Lower leg skin (tissue), 4 donors: ENCODE results near the gene TMIGD2. TPM values are rescaled to one million over a fixed set of nuclear protein-coding genes. Genes with fewer than 3 reads are reported as not detected.
A peak's percentile ranks its signal among the peaks of the same experiment; 100 is the strongest.

ENCODE experiments used
- DNase-seq, 2 donors: peaks; one replicate each; pipeline ENCODE4 v3.0.0-alpha.2; 2019; ENCODE audit warnings: low spot score in 2 of 2
- H3K4me3 ChIP-seq: fragments of 200-600 bp; sonication (generic); 2 replicates; pipeline ENCODE4 v1.5.1; 2017; ENCODE audit warnings: mild to moderate bottlenecking, low read depth; ENCODE audit not compliant: poor library complexity, severe bottlenecking
- POLR2A ChIP-seq, 2 donors: fragments of 450-650 bp; IDR thresholded peaks; one replicate each; pipeline ENCODE4 v1.6.1; 2016 to 2017; ENCODE audit warnings: antibody characterized with exemption in 2 of 2, mild to moderate bottlenecking in 1 of 2, moderate library complexity in 1 of 2
- WGBS, 2 donors: methylation state at CpG; one replicate each; pipeline ENCODE4 v1.1.5; 2018; 5-methylcytosine and 5-hydroxymethylcytosine counted together
- intact Hi-C: fragments of 100-400 bp; cut with DNase I; formaldehyde crosslinking; loops from one replicate; pipeline ENCODE4 v1.15.0; 2023; ENCODE audit warnings: low total_unique reads
- total RNA-seq, 4 donors: library from RNA; depleted of rRNA; stranded (reverse); fragments of >200 nt; gene quantifications; one replicate each; pipeline ENCODE4 v1.1.0, GENCODE V29; 2016
- TF ChIP-seq, protein P1 (sequence below), 3 donors: fragments of 450-650 bp; IDR thresholded peaks; one replicate each; pipeline ENCODE4 v1.5.1; 2016; ENCODE audit warnings: antibody characterized with exemption in 3 of 3, mild to moderate bottlenecking in 3 of 3, moderate library complexity in 2 of 3

Gene TMIGD2
- total RNA-seq, 4 donors from 2014 or later, result not detected

DNA sequence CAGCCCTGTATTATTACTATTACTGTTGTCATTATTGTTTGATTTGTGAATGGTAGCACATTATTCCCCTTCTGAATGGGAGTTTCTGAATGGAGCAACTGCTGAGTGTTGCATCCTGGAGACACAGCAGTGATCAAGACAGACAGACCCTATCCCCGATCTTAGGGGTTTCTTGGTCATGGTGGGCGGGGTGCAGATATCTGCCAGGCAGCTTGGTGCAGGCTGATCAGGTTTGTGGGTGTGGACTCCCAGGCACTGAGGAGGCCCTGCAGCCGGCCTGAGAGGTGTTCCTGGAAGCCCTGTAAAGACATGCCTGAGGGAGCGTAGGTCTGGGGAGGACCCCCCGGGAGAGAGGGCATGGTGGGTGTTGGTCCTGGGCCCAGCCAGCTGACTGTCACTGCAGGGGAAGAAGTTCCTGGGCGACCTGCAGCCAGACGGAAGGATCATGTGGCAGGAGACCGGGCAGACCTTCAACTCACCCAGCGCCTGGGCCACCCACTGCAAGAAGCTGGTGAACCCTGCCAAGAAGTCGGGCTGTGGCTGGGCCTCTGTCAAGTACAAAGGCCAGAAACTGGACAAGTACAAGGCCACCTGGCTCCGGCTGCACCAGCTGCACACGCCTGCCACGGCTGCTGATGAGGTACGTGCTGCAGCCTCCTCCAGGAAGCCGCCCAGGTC lies 43.3 kb upstream of the TMIGD2 start:
- TF ChIP-seq, protein P1, sequence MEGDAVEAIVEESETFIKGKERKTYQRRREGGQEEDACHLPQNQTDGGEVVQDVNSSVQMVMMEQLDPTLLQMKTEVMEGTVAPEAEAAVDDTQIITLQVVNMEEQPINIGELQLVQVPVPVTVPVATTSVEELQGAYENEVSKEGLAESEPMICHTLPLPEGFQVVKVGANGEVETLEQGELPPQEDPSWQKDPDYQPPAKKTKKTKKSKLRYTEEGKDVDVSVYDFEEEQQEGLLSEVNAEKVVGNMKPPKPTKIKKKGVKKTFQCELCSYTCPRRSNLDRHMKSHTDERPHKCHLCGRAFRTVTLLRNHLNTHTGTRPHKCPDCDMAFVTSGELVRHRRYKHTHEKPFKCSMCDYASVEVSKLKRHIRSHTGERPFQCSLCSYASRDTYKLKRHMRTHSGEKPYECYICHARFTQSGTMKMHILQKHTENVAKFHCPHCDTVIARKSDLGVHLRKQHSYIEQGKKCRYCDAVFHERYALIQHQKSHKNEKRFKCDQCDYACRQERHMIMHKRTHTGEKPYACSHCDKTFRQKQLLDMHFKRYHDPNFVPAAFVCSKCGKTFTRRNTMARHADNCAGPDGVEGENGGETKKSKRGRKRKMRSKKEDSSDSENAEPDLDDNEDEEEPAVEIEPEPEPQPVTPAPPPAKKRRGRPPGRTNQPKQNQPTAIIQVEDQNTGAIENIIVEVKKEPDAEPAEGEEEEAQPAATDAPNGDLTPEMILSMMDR (IDR thresholded peaks at IDR 0.05), result no peak
- TF ChIP-seq POLR2A (IDR thresholded peaks at IDR 0.05), result no peak
- intact Hi-C loops, result no loop called here
- 71 to 88% methylated on average over 13 to 14 of the region's 15 CpGs for WGBS, 2 donors
- no peak for DNase-seq
- H3K4me3 ChIP-seq, result no peak overlapping the region

DNA sequence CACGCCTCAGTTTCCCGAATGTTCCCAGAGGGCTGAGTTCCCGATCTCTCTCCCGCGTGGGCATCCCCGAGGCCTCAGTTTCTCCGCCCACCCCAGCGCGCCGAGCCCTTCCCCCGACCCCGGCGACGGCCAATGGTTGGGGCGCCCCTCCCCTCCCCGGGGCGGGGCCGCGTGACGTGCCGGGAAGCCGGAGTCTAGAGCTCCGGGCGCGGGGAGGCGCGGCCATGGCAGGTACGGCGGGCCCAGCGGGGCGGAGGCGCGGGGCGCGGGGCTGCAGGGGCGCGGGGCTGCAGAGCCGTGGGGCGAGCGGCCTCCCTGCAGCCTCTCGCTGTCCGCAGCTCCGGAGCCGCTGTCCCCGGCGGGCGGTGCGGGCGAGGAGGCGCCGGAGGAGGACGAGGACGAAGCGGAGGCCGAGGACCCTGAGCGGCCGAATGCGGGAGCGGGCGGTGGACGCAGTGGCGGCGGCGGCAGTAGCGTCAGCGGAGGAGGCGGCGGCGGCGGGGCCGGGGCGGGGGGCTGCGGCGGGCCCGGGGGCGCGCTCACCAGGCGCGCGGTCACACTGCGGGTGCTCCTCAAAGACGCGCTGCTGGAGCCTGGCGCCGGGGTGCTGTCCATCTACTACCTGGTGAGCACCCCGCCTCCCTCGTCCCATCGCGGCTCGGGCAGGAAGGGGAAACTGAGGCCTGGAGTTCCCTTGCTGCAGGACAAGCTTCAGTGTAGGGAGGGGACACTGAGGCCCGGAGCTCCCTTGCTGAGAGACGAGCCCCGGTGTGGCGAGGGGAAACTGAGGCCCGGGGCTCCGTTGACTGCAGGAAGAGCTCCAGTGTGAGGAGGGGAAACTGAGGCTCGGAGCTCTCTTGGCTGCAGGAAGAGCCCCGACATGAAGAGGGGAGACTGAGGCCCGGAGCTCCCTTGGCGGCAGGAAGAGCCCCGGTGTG lies 41.5 kb upstream of the TMIGD2 start, which contains the start of gene MPND:
Gene MPND, plus strand, starts transcription at position 193 of the 938 bp plus-strand sequence. Its CDS starts 32 bp downstream, at position 225.
- 9 to 11% methylated on average over 33 to 41 of the region's 101 CpGs for WGBS, 2 donors
- intact Hi-C loops, result no loop called here
- TF ChIP-seq POLR2A (IDR thresholded peaks at IDR 0.05), result no peak
- TF ChIP-seq, protein P1 (IDR thresholded peaks at IDR 0.05), result no peak
- H3K4me3 ChIP-seq, result peak within 1 kb of the TSS; percentile 64
- DNase-seq, result peak; percentile 90 to 98

DNA sequence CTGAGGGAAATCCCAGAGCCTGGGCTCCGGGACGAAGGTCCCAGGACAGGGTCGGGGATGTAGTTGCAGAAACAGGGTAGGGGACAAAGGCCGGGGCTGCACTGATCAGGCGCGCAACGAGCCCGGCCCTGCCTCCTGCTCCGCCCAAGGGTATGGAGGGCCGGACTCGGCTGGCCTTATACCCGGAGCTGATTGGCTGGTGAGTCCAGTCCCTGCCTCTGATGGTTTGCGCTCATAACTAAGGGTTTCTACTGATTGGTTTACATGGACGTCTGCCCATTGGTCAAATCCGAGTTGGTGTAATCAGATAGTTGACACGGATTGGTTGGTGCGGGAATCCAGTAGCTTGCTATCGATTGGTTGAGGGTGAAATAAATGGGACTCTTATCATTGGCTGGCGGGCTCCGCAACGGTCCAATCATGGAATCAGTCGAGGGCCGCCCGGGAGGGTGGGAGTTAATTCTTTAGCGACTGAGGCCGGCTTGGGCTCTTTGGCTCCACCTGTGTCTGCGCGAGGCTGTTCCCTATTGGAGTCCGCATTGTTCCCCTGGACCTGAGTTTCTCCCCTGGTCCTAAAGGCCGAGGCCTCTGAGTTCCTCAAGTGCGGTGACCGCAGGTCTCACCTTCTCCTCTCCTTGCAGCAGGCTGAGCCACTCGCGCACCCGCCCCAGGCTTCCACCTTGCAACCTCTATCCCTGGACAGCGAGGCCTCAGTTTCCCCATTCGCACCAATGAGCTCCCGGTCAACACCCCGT lies 40.6 kb upstream of the TMIGD2 start:
- TF ChIP-seq, protein P1 (IDR thresholded peaks at IDR 0.05), result no peak
- peak in 1 of 2 donors; percentile 66 for TF ChIP-seq POLR2A (IDR thresholded peaks at IDR 0.05)
- intact Hi-C loops, result no loop called here
- WGBS, 2 donors, result 0 to 1% methylated on average over 38 of the region's 39 CpGs
- peak overlapping the region; percentile 64 for H3K4me3 ChIP-seq
- peak; percentile 99 for DNase-seq

DNA sequence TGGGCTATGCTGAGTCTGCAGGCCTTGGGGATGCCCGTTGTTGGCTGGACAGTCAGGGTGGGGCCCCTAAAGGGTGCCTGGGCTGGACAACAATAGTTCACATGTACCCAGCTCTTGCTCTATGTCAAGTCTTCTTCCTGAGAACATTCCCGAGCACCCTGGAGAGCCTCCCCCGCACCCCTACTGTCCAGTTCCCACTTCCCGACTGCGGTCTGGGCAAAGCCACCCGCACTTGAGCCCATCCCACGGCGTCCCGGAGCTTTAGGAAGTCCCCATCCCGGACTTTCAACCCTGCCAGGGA lies 40.1 kb upstream of the TMIGD2 start:
- intact Hi-C loops, result no loop called here

DNA sequence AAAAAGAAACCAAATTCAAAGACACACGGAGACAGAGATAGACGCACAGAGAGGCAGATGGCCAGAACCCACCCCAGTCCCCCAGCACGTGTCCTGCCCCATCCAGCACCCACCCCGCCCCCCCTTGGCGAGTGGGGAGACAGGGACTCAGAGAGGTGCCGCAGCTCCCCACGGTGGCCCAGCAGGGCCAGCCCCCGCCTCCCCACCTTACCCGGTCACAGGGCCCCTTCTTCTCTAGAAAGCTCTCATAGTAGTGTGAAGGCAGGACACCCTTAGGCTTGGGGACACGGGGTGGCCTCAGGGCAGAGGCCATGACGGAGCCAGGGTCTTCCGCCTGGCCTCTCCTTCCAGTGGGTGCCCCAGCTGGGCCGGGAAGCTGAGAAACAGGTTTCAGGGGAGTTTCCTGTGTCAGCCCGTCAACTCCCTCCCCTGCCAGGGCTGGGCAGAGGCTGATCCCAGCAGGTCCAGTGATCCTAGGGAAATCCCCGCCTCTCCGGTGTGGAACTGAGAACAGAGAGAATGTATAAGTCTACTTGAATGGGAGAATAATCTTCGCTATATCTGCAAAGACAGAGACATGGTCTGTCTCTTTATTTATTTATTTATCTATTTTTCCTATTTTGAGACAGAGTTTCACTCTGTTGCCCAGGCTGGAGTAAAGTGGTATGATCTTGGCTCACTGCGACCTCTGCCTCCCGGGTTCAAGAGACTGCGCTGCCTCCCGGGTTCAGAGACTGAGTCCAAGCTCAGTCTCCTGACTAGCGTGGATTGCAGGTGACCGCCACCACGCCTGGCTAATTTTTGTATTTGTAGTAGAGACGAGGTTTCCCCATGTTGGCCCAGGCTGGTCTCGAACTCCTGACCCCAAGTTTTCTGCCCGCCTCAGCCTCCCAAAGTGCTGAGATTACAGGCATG lies 36.5 kb upstream of the TMIGD2 start, which contains the start of gene STAP2:
Gene STAP2, minus strand, starts transcription at position 387 of the 915 bp plus-strand sequence. Its CDS starts 74 bp downstream, at position 313.
- peak in 1 of 2 donors; percentile 58 for DNase-seq
- WGBS, 2 donors, result 35 to 45% methylated on average over 21 to 25 of the region's 27 CpGs
- peak within 1 kb of the TSS; percentile 0 for H3K4me3 ChIP-seq
- TF ChIP-seq, protein P1 (IDR thresholded peaks at IDR 0.05), result no peak
- TF ChIP-seq POLR2A (IDR thresholded peaks at IDR 0.05), result no peak
- intact Hi-C loops, result no loop called here

More for the DNA sequence above, 40.1 kb upstream of the TMIGD2 start:
- no peak for DNase-seq
- no peak for TF ChIP-seq POLR2A (IDR thresholded peaks at IDR 0.05)
- WGBS, 2 donors, result 1 to 3% methylated on average over 10 of the region's 10 CpGs
- peak overlapping the region; percentile 20 for H3K4me3 ChIP-seq
